CD4-positive, alpha-beta T cell (primary cell): ENCODE results near the gene IFNGR1. TPM values are rescaled to one million over a fixed set of nuclear protein-coding genes. Genes with fewer than 3 reads are reported as not detected.

ENCODE experiments used
- ATAC-seq: fragments of 200-7000 bp; cut with Tn5 transposase; one replicate; pipeline ENCODE4 v1.10.0; 2022; ENCODE audit warnings: mild to moderate bottlenecking; ENCODE audit not compliant: poor library complexity
- CTCF ChIA-PET: fragments of 350-600 bp; sonication (Branson Sonifier 250); formaldehyde crosslinking; loops from one replicate; lab custom pipeline; 2021; ENCODE audit warnings: antibody characterized with exemption, inconsistent platforms; lab: Charles Lee
- POLR2A ChIA-PET: fragments of 350-600 bp; sonication (Branson Sonifier 250); formaldehyde crosslinking; loops from one replicate; lab custom pipeline; 2021; ENCODE audit warnings: antibody characterized with exemption, inconsistent platforms; lab: Charles Lee
- DNase-seq, 14 experiments: peaks; one replicate each; pipeline ENCODE4 v3.0.0-alpha.2; 2013 to 2020; ENCODE audit warnings: mixed read lengths in 2 of 14
- H3K27ac ChIP-seq, 2 donors: one replicate each; pipeline versions ENCODE4 v1.5.1 to v1.7.0; 2013; ENCODE audit warnings: low read length in 2 of 2, low read depth in 1 of 2, mild to moderate bottlenecking in 1 of 2
- H3K27me3 ChIP-seq, 2 experiments: 1 replicate in 1 of 2; 2 replicates in 1 of 2; pipeline versions ENCODE4 v1.6.1 to v1.7.0; 2013; ENCODE audit warnings: low read length in 2 of 2, control low read depth in 1 of 2, mild to moderate bottlenecking in 1 of 2, moderate library complexity in 1 of 2; ENCODE audit not compliant: insufficient read depth in 2 of 2, control insufficient read depth in 1 of 2
- H3K36me3 ChIP-seq: one replicate; pipeline ENCODE4 v1.6.1; 2013; ENCODE audit warnings: low read length, control low read depth; ENCODE audit not compliant: insufficient read depth
- H3K4me1 ChIP-seq: one replicate; pipeline ENCODE4 v1.6.1; 2013; ENCODE audit warnings: low read length, control low read depth; ENCODE audit not compliant: insufficient read depth
- H3K4me3 ChIP-seq: one replicate; pipeline ENCODE4 v1.5.1; 2013; ENCODE audit warnings: mild to moderate bottlenecking, low read length, moderate library complexity
- H3K9me3 ChIP-seq, 2 experiments: 1 replicate in 1 of 2; 2 replicates in 1 of 2; pipeline versions ENCODE4 v1.6.1 to v1.7.0; 2013; ENCODE audit warnings: low read length in 2 of 2, mild to moderate bottlenecking in 2 of 2, control low read depth in 1 of 2, moderate library complexity in 1 of 2; ENCODE audit not compliant: control insufficient read depth in 1 of 2, insufficient read depth in 1 of 2
- H3K27ac Mint-ChIP-seq: one replicate; pipeline ENCODE4 v1.8.0; 2020; ENCODE audit warnings: mixed read lengths
- H3K27me3 Mint-ChIP-seq: one replicate; pipeline ENCODE4 v1.8.0; 2021; ENCODE audit warnings: mixed read lengths
- H3K36me3 Mint-ChIP-seq: one replicate; pipeline ENCODE4 v1.8.0; 2021; ENCODE audit warnings: low read depth, mixed read lengths
- H3K4me1 Mint-ChIP-seq: one replicate; pipeline ENCODE4 v1.8.0; 2021; ENCODE audit warnings: low read depth, mixed read lengths
- H3K4me3 Mint-ChIP-seq: one replicate; pipeline ENCODE4 v1.8.0; 2020; ENCODE audit warnings: mild to moderate bottlenecking, mixed read lengths
- H3K9me3 Mint-ChIP-seq: one replicate; pipeline ENCODE4 v1.8.0; 2020; ENCODE audit warnings: mixed read lengths
- intact Hi-C, 2 experiments: fragments of 100-400 bp; cut with DNase I in 1 of 2; cut with micrococcal nuclease in 1 of 2; formaldehyde crosslinking; loops; one replicate each; pipeline versions ENCODE4 v1.15.1 to v1.9.0; 2023 to 2025; cut with DNase I, micrococcal nuclease
- total RNA-seq, 174 experiments: library from RNA in 2 of 174; stranded (reverse) in 2 of 174; gene quantifications; one replicate each; pipeline ENCODE4 v1.2.3 and lab custom pipeline; 2021 to 2026
- TF ChIP-seq, protein P1 (sequence below): fragments of 200-600 bp; IDR thresholded peaks from one replicate; pipeline ENCODE4 v1.8.0; 2022; ENCODE audit warnings: antibody characterized with exemption, mild to moderate bottlenecking

IFNGR1 gene
- total RNA-seq, 2 experiments from 2014 or later, result 81.7 to 84.3 TPM

DNA sequence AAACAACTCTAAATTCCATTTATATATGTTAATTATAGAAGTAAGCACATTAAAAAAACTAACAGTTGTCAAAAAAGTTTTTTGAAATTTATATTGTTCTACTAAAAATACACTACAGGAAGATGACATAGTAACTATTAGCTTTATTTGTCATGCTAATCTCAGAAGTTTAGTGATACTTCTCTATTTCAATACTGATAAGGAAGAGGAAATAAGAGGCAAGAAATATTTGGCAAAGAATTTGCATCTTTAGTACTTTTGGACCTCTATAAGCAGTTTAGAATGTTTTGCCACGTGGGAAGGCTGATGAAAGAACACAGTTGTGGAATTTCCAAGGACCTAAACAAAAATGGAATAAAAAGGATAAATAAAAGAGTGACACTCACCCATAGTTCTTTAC is 12.6 kb downstream of the IFNGR1 start:
- CTCF ChIA-PET, result no interaction called here

DNA sequence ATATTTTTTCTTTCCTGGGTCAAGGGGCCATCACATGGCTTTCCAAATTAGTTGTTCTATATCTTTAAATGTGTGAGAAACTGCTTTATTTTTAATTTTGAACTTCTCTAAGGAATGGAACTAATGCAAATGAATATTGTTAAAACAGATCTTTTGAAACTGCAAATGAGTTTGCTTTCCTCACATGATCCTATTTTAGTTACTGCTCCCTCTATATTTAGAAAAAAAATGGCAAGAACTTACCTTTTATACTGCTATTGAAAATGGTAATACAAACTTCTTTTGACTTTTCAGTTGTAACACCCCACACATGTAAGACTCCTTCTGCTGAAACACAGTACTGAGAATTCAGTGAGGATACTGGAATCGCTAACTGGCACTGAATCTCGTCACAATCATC is 15.9 kb downstream of the IFNGR1 start:
- no peak overlapping the region for H3K27ac ChIP-seq
- intact Hi-C loops, result no loop called here
- DNase-seq (no peak), ATAC-seq (no peak)
- no peak overlapping the region for H3K27ac Mint-ChIP-seq
- ChIA-PET CTCF (no interaction called here), POLR2A (no interaction called here)
- peaks cover 83% of the 10 kb centered on the region for H3K36me3 Mint-ChIP-seq
- no peaks in the 10 kb centered on the region for H3K4me1 ChIP-seq
- H3K9me3 Mint-ChIP-seq, result peaks cover 2% of the 10 kb centered on the region
- H3K27me3 ChIP-seq, result no peaks in the 10 kb centered on the region
- no peak overlapping the region for H3K4me3 ChIP-seq
- H3K27me3 Mint-ChIP-seq, result no peaks in the 10 kb centered on the region
- TF ChIP-seq, protein P1, sequence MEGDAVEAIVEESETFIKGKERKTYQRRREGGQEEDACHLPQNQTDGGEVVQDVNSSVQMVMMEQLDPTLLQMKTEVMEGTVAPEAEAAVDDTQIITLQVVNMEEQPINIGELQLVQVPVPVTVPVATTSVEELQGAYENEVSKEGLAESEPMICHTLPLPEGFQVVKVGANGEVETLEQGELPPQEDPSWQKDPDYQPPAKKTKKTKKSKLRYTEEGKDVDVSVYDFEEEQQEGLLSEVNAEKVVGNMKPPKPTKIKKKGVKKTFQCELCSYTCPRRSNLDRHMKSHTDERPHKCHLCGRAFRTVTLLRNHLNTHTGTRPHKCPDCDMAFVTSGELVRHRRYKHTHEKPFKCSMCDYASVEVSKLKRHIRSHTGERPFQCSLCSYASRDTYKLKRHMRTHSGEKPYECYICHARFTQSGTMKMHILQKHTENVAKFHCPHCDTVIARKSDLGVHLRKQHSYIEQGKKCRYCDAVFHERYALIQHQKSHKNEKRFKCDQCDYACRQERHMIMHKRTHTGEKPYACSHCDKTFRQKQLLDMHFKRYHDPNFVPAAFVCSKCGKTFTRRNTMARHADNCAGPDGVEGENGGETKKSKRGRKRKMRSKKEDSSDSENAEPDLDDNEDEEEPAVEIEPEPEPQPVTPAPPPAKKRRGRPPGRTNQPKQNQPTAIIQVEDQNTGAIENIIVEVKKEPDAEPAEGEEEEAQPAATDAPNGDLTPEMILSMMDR, result no peak
- H3K4me3 Mint-ChIP-seq, result no peak overlapping the region
- peaks cover 6% of the 10 kb centered on the region for H3K4me1 Mint-ChIP-seq
- H3K9me3 ChIP-seq, result peaks cover 0 to 1% of the 10 kb centered on the region in 2 experiments
- H3K36me3 ChIP-seq, result peaks cover 59% of the 10 kb centered on the region

More for the DNA sequence above, 12.6 kb downstream of the IFNGR1 start:
- POLR2A ChIA-PET, result no interaction called here
- Histone ChIP-seq H3K36me3 (peaks cover 45% of the 10 kb centered on the region), H3K9me3 (peaks cover 0 to 4% of the 10 kb centered on the region in 2 experiments), H3K27me3 (no peaks in the 10 kb centered on the region), H3K4me3 (no peak overlapping the region), H3K4me1 (peaks cover 3% of the 10 kb centered on the region), H3K27ac (no peak overlapping the region)
- Mint-ChIP-seq H3K4me3 (no peak overlapping the region), H3K36me3 (peaks cover 82% of the 10 kb centered on the region), H3K9me3 (peaks cover 6% of the 10 kb centered on the region), H3K27me3 (no peaks in the 10 kb centered on the region), H3K27ac (no peak overlapping the region), H3K4me1 (peaks cover 26% of the 10 kb centered on the region)
- intact Hi-C loops, result loop anchor here in 1 of 2 experiments (5.0 kb wide), 1 partner anchor 36 kb away; no protein-coding TSS in a partner anchor
- TF ChIP-seq, protein P1, result no peak
- ATAC-seq (no peak), DNase-seq (no peak)

DNA sequence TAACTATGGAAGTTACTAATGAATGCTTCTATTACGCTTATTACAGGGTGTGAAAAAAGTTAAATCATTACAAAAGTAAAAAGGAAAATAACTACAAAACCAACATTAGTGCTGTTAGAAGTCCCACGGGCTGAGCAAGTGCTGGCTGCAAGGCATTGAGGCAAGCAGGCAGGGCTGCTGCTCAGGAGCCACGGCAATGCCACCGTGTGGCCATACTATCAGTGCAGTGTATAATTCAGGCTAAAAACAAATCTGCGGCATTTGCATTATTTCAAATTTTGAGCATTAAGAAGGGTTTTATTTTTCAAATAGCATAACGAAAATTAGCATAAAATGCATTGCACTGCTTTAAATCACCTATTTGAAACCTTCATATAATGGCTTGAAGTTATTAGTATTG is 17.1 kb downstream of the IFNGR1 start:
- peaks cover 6% of the 10 kb centered on the region for H3K4me1 Mint-ChIP-seq
- Histone ChIP-seq H3K4me3 (no peak overlapping the region), H3K36me3 (peaks cover 66% of the 10 kb centered on the region), H3K27ac (no peak overlapping the region), H3K4me1 (no peaks in the 10 kb centered on the region), H3K9me3 (no peaks in the 10 kb centered on the region), H3K27me3 (no peaks in the 10 kb centered on the region)
- peaks cover 82% of the 10 kb centered on the region for H3K36me3 Mint-ChIP-seq
- no peak overlapping the region for H3K27ac Mint-ChIP-seq
- TF ChIP-seq, protein P1, result no peak
- POLR2A ChIA-PET, result interaction anchor here (0.7 to 1.2 kb wide), 2 partner anchors 10 to 457 kb away, joined by 3 to 4 read pairs; no protein-coding TSS in a partner anchor
- ATAC-seq, result no peak
- intact Hi-C loops, result no loop called here
- H3K4me3 Mint-ChIP-seq, result no peak overlapping the region
- no peaks in the 10 kb centered on the region for H3K9me3 Mint-ChIP-seq
- DNase-seq, result peak in 1 of 14 experiments; percentile 32
- H3K27me3 Mint-ChIP-seq, result no peaks in the 10 kb centered on the region
- CTCF ChIA-PET, result no interaction called here
